CD4-positive, alpha-beta T cell treated with Interleukin-17A for 4 hours (primary cell): ENCODE data around the gene EPB41L1.

Source experiments
- DNase-seq: peaks from one replicate; pipeline ENCODE4 v3.0.0-alpha.2; 2020; ENCODE audit warnings: mixed read lengths

EPB41L1 gene

GRCh38 chr20:36266189-36266588 lies 111.6 kb downstream of the EPB41L1 start:
- no peak for DNase-seq

- DNase-seq: no peak
Measured at GRCh38 chr20:36267605-36268381, 113.3 kb downstream of the EPB41L1 start.

GRCh38 chr20:36268440-36269342 lies 114.2 kb downstream of the EPB41L1 start:
- DNase-seq: no peak

DNA sequence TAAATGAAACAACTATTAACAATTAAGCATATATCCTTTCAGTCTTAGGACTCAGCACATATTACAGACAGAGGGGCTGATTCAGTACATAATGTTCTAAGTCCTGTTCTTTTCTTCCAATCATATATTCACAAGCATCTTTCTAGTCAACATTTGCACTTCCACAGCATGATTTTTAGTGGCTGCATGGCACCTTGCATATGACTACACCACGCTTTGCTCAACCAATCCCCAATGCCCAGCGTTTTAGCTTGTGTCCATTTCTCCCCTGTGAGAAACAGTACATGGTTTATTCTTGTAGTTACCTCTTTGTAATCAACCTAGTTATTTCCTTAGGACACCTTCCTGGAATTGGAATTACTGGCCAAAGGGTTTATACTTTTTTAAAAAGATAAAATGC lies 115.0 kb downstream of the EPB41L1 start:
- DNase-seq: no peak

GRCh38 chr20:36270744-36271638 lies 116.5 kb downstream of the EPB41L1 start:
- DNase-seq: no peak

- DNase-seq: no peak
Measured at GRCh38 chr20:36271639-36272546, 117.4 kb downstream of the EPB41L1 start.

GRCh38 chr20:36272547-36273220 lies 118.1 kb downstream of the EPB41L1 start:
- no peak for DNase-seq

GRCh38 chr20:36273414-36274180 lies 119.1 kb downstream of the EPB41L1 start:
- DNase-seq: peak; percentile 9

DNA sequence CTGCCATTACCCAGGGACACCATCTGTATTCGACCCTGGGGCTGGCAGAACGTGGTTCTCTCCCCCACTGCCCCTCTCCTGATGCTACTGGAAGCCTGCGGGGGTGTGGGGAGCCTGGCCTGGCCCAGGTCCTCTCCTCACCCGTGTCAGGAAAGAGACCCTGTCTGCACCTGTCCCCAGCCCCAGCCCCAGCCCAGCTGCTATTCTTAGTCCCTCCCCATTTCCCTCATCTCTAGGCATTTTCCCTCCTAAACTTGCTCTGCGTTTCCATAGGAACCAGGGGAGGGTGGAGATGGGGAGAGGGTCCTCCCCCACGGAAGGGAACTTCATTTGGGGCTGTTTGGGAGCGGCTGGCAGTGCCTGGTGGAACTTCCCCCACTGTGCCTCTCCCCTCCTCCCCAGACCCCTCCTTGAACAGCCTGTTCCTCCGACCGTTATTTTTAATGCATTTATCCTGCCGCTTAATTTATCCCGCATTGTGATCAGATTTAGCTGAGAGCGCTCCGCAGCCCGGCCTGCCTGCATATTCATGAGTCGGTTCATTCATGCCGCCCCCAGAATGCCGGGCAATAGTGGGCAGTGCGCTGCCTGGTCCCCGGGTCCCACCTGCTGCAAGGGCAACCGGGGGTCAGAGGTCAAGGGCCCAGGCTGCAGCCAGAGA lies 119.8 kb downstream of the EPB41L1 start:
- no peak for DNase-seq

GRCh38 chr20:36275011-36275410 lies 120.5 kb downstream of the EPB41L1 start:
- DNase-seq: no peak

DNA sequence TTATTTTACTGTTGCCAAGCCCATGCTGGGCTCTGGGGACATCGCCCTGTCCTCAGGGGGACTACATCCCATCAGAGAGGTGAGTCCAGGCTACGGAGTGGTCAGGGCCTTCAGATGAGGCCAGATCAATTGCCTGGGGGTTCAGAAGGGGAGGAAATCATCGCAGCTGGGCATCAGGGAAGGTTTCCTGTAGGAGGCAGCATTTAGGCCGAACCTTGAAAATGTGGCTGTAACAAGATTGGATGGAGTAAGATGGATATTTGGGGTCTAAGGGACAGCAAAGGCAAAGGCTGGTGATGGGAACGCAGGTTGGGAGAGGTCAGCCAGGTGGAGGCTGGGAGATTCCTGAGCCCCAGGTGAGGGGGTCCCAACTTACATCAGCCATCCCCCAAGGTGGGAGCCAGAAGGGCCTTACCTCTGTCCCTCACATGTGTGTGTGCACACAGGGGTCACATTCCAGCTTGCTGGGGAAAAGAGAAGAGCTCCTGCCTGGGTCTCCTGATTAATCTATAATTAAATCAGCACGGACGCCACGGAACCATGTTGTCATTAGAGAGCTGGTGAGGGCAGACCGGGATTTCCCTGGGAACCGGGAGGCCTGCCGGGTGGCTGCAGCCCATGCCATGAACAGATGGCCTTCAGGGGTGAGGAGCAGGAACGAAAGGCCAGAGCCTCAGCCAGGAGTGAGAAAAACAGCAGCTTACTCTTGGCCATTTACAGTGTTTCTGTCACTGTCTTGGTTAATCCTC lies 121.1 kb downstream of the EPB41L1 start:
- no peak for DNase-seq

DNA sequence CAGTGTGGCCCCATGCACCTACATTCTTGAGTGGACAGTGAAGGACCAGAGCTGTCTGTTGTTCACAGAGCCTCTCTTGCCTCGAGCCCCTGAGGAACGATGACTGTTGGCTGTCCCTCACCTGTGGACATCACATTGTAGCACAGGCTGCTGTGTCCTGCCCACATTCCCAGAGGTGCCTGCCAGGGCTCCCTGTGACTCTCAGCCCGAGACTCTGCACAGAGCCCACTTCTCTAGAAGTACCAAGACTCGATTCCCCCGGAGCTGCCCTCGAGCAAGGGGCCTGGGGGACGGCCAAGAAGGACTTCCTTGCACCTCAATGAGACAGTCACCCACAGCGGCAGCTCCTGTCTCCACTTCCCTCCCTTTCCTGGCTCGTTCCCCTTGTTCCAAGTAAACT lies 123.0 kb downstream of the EPB41L1 start:
- no peak for DNase-seq

- no peak for DNase-seq
Measured at GRCh38 chr20:36279362-36279761, 124.8 kb downstream of the EPB41L1 start.

DNA sequence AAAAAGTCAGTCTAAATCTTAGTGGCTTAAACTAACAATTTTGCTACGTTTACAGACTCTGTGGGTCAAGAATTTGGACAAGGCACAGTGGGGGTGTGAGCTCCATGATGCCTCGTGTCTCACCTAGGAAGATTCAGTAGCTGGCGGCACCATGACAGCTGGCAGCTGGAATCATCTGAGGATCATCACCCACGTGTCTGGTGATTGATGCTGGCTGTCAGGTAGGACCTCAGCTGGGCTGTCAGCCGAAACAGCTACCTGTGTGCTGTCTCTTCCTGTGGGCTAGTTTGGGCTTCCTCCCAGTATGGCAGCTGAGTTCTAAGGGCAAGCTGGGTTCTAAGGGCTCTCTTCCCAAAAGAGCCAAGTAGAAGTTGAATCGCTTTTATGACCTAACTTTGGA lies 125.2 kb downstream of the EPB41L1 start:
- DNase-seq: no peak

- no peak for DNase-seq
Measured at GRCh38 chr20:36281785-36282380, 127.3 kb downstream of the EPB41L1 start.
